ENCODE data around the gene CDC42BPG. TPM values are rescaled to one million over a fixed set of nuclear protein-coding genes. Genes with fewer than 3 reads are reported as not detected.
A peak's percentile ranks its signal among the peaks of the same experiment; 100 is the strongest.

CDC42BPG gene
- total RNA-seq, 1 donor from 2014 or later: 0.35 TPM

DNA sequence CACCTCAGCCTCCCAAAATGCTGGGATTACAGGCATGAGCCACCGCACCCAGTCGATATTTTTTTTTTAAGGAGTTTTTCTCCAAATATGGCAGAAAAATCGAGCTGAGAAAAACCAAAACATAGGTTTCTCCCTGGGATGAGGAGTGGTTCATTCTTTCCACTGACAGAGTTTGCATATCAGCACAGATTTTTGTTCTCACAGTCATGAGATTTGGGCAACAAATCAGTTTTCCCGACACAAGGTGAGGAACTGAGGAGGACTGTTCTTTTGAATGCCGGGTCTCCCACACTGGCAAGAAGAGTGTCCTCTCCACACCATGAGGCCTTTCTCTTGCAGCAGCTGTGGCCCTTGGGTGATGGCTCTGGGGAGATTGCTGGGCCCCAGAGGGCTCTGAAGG is 37.8 kb upstream of the CDC42BPG start:
- no peak overlapping the region for H3K4me3 Mint-ChIP-seq (ENCODE audit: unreplicated experiment)
- peaks cover 13% of the 10 kb centered on the region for H3K4me1 Mint-ChIP-seq (ENCODE audit: low read depth)
- H3K27me3 Mint-ChIP-seq (ENCODE audit: low read depth): no peaks in the 10 kb centered on the region
- H3K27ac Mint-ChIP-seq (ENCODE audit: unreplicated experiment): peak overlapping the region; percentile 65
- no peak for DNase-seq (ENCODE audit: low spot score)
- no peaks in the 10 kb centered on the region for H3K9me3 Mint-ChIP-seq (ENCODE audit: low read depth)
- H3K36me3 Mint-ChIP-seq (ENCODE audit: low read depth): peaks cover 2% of the 10 kb centered on the region
- TF ChIP-seq CTCF (IDR thresholded peaks at IDR 0.05): no peak

GRCh38 chr11:64881476-64881875 is 37.0 kb upstream of the CDC42BPG start:
- Mint-ChIP-seq H3K36me3 (ENCODE audit: low read depth) (peaks cover 2% of the 10 kb centered on the region), H3K4me1 (ENCODE audit: low read depth) (peaks cover 20% of the 10 kb centered on the region), H3K4me3 (ENCODE audit: unreplicated experiment) (no peak overlapping the region), H3K27me3 (ENCODE audit: low read depth) (no peaks in the 10 kb centered on the region), H3K9me3 (ENCODE audit: low read depth) (no peaks in the 10 kb centered on the region), H3K27ac (ENCODE audit: unreplicated experiment) (no peak overlapping the region)
- DNase-seq (ENCODE audit: low spot score): no peak
- TF ChIP-seq CTCF (IDR thresholded peaks at IDR 0.05): no peak

- peaks cover 2% of the 10 kb centered on the region for H3K36me3 Mint-ChIP-seq (ENCODE audit: low read depth)
- H3K27me3 Mint-ChIP-seq (ENCODE audit: low read depth): no peaks in the 10 kb centered on the region
- H3K4me3 Mint-ChIP-seq (ENCODE audit: unreplicated experiment): no peak overlapping the region
- TF ChIP-seq CTCF (IDR thresholded peaks at IDR 0.05): no peak
- H3K9me3 Mint-ChIP-seq (ENCODE audit: low read depth): no peaks in the 10 kb centered on the region
- H3K27ac Mint-ChIP-seq (ENCODE audit: unreplicated experiment): no peak overlapping the region
- peaks cover 30% of the 10 kb centered on the region for H3K4me1 Mint-ChIP-seq (ENCODE audit: low read depth)
- DNase-seq (ENCODE audit: low spot score): no peak
These were observed 36.0 kb upstream of the CDC42BPG start for GRCh38 chr11:64880240-64881001.

- Mint-ChIP-seq H3K27ac (ENCODE audit: unreplicated experiment) (peak overlapping the region; percentile 84), H3K27me3 (ENCODE audit: low read depth) (no peaks in the 10 kb centered on the region), H3K36me3 (ENCODE audit: low read depth) (peaks cover 2% of the 10 kb centered on the region), H3K4me1 (ENCODE audit: low read depth) (peaks cover 41% of the 10 kb centered on the region), H3K4me3 (ENCODE audit: unreplicated experiment) (peak overlapping the region; percentile 77), H3K9me3 (ENCODE audit: low read depth) (no peaks in the 10 kb centered on the region)
- TF ChIP-seq CTCF (IDR thresholded peaks at IDR 0.05): no peak
- DNase-seq (ENCODE audit: low spot score): no peak
These were observed 34.9 kb upstream of the CDC42BPG start for GRCh38 chr11:64879244-64879900.

DNA sequence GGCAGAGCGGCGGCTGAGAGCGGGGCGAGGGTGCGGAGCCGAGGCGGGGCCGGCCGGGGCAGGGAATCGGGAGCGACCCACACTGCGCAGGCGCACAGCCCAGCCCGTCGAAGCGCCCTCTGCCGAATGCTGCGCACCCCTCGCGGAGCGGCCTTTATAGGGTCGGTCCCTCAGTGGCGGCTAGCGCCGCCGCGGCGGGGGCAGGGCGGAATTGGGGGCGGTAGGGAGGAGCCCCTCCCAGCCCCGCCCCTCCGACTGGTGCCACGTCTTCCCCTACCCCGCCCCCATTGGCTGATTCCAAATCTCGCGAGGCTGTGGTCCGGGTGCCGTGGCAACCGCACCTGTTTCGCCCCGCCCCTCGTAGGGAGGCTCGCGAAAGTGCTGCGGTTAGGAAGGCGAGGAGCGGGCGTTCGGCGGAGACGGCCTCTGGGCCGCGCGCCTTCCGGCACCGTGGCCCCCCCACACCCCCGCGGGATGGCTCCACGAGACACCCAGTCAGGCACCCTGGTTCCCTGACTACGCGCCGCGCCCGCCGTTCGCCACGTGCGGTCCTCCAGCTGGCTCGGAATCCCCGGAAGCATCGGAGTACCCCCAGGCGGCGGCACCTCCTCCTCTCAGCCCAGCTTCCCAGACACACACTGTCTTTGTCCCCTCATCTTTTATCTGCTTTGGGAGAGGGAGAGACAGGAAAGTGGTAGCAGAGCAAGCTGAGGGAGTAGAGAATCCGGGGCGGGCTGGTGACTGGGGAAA is 34.2 kb upstream of the CDC42BPG start, which contains the start of gene EHD1:
TSS of gene EHD1 (minus strand) at position 128 of the 750 bp plus-strand sequence. CDS start 157 bp downstream, outside the sequence.
- peak; percentile 80 for TF ChIP-seq CTCF (IDR thresholded peaks at IDR 0.05)
- Mint-ChIP-seq H3K27me3 (ENCODE audit: low read depth) (no peaks in the 10 kb centered on the region), H3K9me3 (ENCODE audit: low read depth) (no peaks in the 10 kb centered on the region), H3K4me3 (ENCODE audit: unreplicated experiment) (peak within 1 kb of the TSS; percentile 98), H3K27ac (ENCODE audit: unreplicated experiment) (peak within 1 kb of the TSS; percentile 95), H3K4me1 (ENCODE audit: low read depth) (peaks cover 44% of the 10 kb centered on the region), H3K36me3 (ENCODE audit: low read depth) (peaks cover 4% of the 10 kb centered on the region)
- peak; percentile 97 for DNase-seq (ENCODE audit: low spot score)
